ENCODE measurements around the gene SPSB3.

DNA sequence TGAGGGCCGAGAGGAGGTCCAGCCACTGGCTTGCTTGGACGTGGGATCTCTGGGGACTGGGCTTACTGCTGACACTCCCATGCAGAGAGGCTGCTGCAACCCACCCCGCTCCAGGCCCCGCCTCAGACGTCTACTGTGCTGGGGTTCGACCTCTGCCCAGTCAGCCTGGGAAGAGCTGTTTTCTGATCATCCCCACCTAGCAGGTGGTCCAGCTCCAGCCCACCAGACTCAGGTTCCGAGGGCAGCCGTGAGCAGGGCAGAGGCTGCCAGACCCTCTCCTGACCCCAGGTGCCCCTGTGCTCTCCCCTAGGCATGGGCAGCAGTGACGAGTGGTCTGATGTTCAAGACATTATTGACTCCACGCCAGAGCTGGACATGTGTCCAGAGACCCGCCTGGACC, 34.4 kb downstream of the SPSB3 start:
- TF ChIP-seq CTCF (IDR thresholded peaks at IDR 0.05; ENCODE audit: low read depth, low read length, missing input control) (no peak), RAD21 (IDR thresholded peaks at IDR 0.05) (no peak), ATF3 (IDR thresholded peaks at IDR 0.05) (no peak), TAF1 (conservative IDR thresholded peaks at IDR 0.05) (no peak), SP1 (IDR thresholded peaks at IDR 0.05) (no peak), JUND (IDR thresholded peaks at IDR 0.05) (no peak), REST (IDR thresholded peaks at IDR 0.05) (no peak), MAX (IDR thresholded peaks at IDR 0.05) (no peak)

Measured in liver (tissue), 3 donors.